CD4-positive, alpha-beta T cell treated with Interleukin-4 for 4 hours (primary cell): ENCODE results near the gene PARP1.

Source experiments
- DNase-seq: peaks from one replicate; pipeline ENCODE4 v3.0.0-alpha.2; 2020

PARP1 gene

DNA sequence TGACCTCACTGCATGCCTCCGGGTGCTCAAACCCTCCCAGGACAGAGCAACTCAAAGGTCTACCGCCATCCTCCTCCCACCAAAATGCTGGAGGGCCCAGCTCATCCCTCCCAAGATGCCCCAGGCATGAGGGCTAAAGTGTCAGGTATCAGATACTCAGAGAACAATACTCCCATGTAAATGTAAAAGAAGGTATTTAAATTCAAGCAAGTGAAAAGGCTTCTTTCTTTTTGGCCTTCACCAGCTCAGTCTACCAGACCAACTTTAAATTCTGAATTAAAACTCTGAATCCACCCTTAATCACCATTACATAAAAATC is 3.0 kb downstream of the PARP1 start:
- DNase-seq: no peak

DNA sequence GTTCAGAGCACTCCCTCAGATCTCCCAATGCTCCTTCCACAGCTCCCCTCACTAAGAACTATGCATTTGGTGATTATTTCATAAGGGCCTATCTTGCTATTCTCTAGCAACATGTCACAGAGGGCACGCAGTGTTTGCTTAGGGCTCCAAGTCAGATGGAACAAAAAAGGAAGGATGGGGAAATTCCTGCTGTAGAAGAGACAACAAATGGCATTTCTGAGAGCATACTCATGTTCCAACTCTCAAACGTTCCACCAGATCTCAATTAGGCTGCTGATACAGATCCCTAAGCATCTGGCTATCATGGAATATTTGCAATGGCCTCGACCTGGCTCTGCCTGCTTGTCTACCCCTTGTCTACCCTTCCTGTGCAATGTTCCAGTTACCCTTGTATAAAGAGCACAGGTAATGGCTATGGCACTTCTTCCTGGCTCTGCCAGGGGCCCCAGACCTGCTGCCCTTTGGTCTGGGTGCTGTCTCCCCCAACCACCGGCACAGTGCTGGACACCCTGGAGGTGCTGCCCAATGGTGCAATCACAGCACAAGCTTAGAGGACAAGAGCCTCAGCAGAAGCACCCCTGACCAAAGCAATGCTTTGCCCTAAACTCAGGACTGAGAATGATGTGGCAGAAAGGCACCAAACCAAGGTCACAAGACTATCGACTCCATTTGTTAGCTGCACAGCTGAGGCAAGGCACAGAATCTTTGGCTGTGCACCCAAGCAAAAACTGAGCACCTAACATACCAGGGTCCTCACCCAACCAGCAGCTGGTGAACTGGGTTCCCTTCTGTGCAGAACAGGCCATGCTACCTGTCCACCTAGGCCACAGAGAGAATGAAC is 3.6 kb downstream of the PARP1 start:
- no peak for DNase-seq

DNA sequence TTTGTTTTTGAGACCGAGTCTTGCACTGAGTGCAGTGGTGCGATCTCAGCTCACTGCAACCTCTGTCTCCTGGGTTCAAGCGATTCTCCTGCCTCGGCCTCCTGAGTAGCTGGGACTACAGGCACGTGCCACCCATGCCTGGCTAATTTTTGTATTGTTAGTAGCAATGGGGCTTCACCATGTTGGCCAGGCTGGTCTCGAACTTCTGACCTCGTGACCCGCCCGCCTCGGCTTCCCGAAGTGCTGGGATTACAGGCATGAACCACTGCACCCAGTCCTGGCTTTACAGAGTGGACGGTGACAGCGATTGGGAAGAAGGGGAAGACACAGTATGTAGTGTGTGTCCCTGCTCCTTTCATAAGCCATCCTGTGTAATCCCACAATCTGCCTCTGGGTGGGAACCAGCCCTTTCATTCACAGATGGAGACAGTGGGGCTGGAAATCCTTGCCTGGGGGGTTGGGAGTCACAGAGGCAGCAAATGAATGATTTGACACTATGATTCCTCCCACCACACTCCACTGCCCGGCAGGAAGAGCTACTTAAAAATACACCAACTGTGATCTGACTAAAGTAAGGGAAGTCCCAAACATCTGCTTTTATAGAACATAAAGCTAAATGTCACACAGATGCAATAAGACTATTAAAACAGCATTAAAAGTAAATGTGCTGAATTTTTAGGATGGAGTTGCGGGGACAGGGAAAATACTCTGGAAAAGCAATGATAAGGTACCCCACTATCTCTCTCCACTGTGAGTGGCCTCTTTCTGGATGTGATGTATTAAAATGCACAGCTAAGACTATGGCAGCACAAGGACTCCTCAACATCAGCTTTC is 4.5 kb downstream of the PARP1 start:
- no peak for DNase-seq

DNA sequence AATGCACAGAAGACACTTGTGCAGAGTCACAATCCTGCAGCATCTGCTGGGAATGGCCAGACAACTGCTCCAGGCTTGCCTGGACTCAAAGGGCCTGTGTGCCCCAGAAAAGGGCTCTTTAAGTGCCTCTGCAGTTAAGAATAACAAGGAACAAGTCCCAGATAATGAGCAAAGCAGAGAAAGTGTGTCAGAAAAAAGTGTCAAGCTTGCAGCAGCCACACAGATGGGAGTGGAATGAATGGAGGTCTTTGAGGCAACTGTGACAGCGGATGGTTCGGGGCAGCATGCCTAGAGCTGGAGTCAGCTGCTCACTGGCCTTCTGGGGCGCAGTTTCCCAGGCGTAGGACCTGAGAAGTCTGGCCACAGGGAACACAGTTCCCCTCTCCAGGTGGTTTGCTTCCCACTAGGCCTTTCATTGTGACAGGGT is 5.1 kb downstream of the PARP1 start:
- DNase-seq: no peak

DNA sequence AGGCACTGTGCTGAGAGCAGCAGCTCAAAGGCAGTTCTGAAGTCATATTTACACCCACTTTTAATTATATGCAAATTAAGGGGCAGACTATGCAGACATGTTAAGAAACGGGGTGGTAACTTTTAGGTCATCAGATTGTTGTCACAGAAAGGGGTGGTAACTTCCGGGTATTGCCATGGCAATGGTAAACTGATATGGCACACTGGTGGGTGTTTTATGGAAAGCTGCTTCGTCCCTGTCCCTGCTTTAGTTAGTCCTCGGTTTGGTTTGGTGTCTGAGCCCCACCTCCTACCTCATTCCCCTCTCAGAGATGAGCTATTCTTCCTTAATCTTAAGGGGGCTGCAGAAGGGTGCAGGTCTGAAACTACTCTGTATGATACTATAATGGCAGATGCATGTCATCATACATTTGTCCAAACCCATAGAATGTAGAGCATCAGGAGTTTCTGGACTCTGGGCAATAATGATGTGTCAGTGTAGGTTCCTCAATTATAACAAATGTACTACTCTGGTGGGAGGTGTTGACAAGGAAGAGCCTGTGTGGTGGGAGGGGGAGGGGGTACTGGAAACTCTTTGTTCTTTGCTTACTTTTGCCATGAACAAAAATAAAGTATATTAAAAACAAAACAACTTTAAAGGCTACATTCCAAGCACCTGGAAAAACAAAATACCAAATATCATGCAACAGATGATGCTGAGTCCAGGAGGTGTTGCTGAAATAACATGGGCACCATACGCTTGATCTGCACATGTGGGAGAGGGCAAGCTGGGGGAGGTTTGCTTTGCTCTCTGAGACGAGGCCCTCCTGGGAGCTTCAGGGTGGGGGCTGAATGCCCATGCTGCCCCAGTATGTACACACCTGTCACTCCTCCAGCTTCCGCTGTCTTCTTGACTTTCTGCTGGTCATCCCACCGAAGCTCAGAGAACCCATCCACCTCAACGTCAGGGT is 6.3 kb downstream of the PARP1 start:
- no peak for DNase-seq

- no peak for DNase-seq
These were observed 7.2 kb downstream of the PARP1 start for GRCh38 chr1:226400519-226401354.

DNA sequence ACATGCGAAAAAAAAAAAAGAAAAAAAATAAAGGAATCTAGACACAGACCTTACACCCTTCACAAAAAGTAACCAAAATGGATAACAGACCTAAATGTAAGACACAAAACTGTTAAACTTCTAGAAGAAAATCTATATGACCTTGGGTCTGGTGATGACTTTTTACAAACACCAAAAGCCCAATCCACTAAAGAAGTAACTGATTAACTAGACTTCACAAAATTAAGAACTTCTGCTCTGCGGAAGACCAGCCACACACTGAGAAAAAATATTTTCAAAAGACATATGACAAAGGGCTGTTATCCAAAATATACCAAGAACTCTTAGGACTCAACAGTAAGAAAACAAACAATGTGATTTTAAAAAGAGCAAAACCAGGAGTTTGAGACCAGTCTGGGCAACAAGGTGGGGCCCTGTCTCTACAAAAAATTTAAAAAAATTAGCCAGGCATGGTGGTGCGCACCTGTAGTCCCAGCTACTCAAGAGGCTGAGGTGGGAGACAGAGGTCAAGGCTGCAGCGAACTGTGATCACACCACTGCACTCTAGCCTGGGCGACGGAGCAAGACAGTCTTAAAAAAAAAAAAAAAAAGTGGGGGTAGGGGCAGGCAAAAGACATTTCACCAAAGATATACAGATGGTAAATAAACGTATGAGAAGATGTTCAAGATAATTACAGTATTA is 9.8 kb downstream of the PARP1 start:
- no peak for DNase-seq

DNA sequence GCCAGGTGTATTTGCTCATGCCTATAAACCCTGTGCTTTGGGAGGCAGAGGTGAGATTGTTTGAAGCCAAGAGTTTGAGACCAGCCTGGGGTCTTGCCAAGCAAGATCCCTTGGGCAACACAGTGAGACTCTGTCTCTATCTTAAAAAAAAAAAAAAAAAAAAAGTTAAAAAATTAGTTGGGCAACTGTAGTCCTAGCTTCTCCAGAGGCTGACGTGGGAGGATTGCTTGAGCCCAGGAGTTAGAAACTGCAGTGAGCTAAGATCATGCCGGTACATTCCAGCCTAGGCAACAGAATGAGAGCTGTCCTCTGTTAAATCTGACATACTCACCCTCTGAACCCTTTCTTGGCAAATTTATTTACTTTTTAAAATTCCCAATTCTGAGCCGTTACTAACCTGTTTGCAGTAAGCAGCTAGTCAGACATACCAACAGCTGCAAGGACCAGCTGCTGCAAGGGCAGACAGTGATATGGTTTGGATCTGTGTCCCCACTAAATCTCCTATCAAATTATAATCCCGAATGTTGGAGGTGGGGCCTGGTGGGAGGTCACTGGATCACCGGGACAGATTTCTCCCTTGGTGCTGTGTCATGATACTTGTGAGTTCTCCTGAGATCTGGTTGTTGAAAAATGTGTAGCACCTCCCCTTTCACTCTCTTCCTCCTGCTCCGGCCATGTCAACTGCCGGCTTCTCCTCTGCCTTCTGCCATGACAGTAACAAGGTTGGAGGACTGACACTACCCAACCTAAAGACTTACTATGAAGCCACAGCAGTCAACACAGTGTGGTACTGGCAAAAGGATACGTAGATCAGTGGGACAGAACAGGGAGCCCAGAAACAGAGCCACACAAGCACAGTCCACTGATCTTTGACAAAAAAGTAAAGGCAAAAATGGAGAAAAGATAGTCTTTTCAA is 10.6 kb downstream of the PARP1 start:
- DNase-seq: no peak

- DNase-seq: no peak
These were observed 12.1 kb downstream of the PARP1 start for GRCh38 chr1:226395753-226396152.

DNA sequence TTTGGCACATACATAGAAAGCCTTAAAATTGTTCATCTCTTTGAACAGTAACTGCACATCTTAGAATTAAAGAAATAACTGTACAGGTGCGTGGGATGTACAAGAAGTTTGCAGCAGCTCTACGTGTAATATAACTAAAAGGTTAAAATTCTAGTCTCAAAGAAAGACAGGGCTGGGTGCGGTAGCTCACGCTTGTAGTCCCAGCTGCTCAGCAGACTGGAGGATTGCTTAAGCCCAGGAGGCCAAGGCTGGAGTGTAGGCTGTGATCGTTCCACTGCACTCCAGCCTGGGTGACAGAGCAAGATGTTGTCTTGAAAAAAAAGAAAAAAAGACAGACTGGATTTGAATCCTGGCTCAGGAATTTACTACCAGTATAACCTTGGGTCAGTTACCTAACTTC is 13.4 kb downstream of the PARP1 start:
- DNase-seq: no peak

DNA sequence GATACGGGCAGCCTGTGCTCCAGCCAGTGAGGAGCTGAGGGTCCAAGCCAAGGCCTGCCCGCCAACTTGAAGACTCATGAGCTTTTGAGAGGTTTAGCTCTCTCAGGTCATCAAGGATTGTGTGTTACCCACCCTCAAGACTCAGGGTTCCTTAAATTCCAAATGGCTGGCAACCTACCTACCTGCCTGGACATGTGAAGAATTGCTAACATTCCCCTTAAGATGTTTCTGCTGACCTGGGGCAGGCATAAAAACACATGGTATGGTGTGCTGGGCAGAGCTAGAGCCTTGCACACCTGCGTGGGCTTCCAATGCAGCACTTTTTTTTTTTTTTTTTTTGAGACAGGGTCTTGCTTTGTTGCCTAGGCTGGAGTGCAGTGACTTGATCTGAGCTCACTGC is 17.2 kb downstream of the PARP1 start:
- no peak for DNase-seq

DNA sequence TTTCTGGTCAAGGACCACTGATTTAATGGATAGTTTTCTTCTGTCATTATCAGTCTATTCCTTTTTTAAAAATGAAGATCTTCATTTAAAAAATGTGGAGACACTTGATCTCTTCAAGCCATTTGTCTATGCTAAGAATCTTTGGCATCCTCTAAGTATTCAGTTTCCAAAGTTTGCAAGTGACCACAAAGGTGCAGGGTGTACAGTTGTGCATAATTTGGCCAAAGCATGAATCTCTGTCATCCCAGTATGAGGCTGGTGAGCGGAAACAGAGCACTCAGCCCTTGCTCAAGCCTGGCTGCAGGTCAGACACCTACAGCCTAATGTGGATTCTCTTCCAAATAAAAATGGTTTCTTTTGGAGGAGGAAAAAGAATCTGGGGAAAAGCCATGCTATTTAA is 19.8 kb downstream of the PARP1 start:
- no peak for DNase-seq

GRCh38 chr1:226384717-226385116 is 23.2 kb downstream of the PARP1 start:
- no peak for DNase-seq

- DNase-seq: no peak
These were observed 23.9 kb downstream of the PARP1 start for GRCh38 chr1:226384040-226384439.

DNA sequence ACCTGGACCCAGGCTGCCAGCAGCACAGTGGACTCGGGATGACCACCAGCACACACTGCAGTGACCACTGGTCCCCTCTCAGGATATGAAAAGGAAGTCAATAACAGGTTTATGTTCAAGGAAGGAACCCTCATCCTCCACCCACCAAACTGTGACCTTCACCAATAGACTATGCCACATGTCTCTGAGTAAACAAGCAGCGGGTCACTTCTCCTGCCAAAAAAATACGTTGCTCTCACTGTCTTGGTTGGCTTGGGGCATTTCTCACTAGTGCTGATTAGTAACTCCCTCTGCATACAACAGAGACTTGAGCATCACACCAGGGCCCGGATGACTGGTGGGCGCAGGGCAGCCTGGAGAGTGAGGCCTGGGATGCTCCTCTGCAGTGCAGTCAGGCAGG is 25.9 kb downstream of the PARP1 start:
- no peak for DNase-seq

DNA sequence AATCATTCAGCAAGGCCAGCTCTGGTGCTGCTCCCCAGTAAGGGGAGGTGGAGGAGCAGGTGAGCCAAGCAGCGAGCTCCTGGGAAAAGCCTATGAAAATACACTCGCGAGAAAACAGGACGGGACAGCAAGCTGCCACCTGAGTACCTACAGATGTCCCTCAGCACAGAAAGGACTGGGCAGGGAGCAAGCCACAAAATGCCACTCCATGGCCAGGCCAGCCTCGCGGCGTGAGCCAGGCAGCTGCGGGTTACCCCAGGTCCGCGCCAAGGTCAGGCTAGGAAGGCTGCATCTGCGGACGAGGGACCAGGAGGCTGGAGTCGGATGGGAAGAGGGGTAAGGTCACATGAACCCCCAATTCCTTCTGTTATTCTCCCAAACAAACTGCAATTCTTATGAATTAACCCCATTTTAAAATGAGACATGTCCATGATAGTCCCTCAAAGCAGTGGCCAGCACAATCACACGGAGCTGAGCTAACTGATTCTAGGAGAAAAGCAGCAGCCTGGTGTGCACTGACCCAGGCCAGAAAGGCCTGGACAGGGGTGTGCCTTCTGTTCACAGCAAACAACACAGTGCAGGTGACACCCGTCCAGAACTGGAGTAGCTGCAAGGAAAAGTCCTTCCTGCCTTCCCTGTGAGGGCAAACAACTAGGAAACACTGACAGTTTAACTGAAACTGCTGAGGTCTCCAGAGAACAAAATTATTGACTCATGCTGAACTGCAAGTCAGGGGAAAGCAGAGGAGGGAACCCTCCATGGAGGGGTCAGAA is 26.5 kb downstream of the PARP1 start:
- no peak for DNase-seq

DNA sequence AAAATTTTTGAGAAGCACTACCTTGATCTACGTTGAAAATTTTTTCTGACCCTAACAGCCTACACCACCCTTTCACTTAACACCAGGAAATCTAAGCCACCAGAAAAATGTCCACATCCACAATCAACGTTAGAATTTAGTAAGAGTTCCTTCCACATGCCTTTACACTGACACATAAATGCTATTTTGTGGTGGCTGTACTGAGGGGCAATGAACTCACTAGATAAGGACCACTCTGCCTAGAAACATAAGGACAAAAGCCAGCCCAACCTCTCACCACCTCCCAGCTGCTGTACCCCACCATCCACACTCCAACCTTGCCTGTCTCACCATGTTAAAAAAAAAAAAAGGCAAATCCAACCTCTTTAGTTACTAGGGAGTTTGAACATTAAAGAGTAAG is 29.8 kb downstream of the PARP1 start:
- no peak for DNase-seq

DNA sequence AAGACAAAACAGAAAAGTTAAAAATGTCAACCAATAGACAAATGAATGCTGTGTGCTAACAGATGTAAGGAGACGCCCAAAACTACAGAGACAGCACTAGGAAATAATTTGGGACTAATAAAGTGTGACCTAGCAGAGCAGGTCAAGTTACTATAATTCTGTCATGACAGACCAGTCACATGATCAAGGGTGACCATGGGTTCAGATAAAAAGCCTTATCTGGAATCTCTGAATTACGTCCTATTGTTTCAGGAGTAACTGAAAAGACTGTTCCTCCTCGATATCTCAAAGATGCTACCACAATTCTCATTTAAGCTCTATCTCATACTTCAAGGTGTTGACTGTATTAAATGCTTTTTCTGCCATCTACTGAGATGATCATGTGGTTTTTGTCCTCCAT is 31.6 kb downstream of the PARP1 start:
- no peak for DNase-seq

- DNase-seq: no peak
These were observed 34.5 kb downstream of the PARP1 start for GRCh38 chr1:226373376-226373775.

GRCh38 chr1:226372885-226373284 is 35.0 kb downstream of the PARP1 start:
- DNase-seq: no peak
